Kidney (tissue), 14 donors: ENCODE results near the gene SLC25A34. TPM values are rescaled to one million over a fixed set of nuclear protein-coding genes. Genes with fewer than 3 reads are reported as not detected.

Source experiments
- DNase-seq, 5 donors: peaks; one replicate each; pipeline ENCODE4 v3.0.0-alpha.2; 2013 to 2020
- FAIRE-seq: peaks from 2 replicates; lab custom pipeline; 2012; peaks lifted over from hg19 to GRCh38; lab: Jason Lieb, UNC
- H3K27ac ChIP-seq, 2 donors: one replicate each; pipeline ENCODE4 v1.7.0; 2013; ENCODE audit warnings: low read depth in 2 of 2, low read length in 2 of 2, inconsistent platforms in 1 of 2
- H3K27me3 ChIP-seq: one replicate; pipeline ENCODE4 v1.7.1; 2013; ENCODE audit warnings: low read length, inconsistent platforms; ENCODE audit not compliant: control insufficient read depth, insufficient read depth
- H3K36me3 ChIP-seq, 3 donors: one replicate each; pipeline versions ENCODE4 v1.7.0 to v1.7.1; 2013; ENCODE audit warnings: low read length in 3 of 3, control low read depth in 1 of 3, inconsistent platforms in 1 of 3; ENCODE audit not compliant: insufficient read depth in 3 of 3, control insufficient read depth in 2 of 3
- H3K4me1 ChIP-seq, 3 donors: one replicate each; pipeline versions ENCODE4 v1.7.0 to v1.7.1; 2013; ENCODE audit warnings: low read length in 3 of 3, inconsistent platforms in 1 of 3, low read depth in 1 of 3; ENCODE audit not compliant: control insufficient read depth in 2 of 3, insufficient read depth in 2 of 3
- H3K4me3 ChIP-seq, 3 donors: one replicate each; pipeline versions ENCODE4 v1.7.0 to v1.8.1; 2013; ENCODE audit warnings: low read length in 3 of 3, control low read depth in 1 of 3, inconsistent platforms in 1 of 3
- H3K9ac ChIP-seq, 3 donors: one replicate each; pipeline versions ENCODE4 v1.7.0 to v1.7.1; 2013; ENCODE audit warnings: low read length in 3 of 3, control low read depth in 1 of 3, inconsistent platforms in 1 of 3
- H3K9me3 ChIP-seq, 3 donors: one replicate each; pipeline versions ENCODE4 v1.7.0 to v1.7.1; 2013; ENCODE audit warnings: low read length in 3 of 3, control low read depth in 1 of 3, inconsistent platforms in 1 of 3; ENCODE audit not compliant: control insufficient read depth in 2 of 3, insufficient read depth in 1 of 3
- intact Hi-C: fragments of 100-400 bp; cut with DNase I; formaldehyde crosslinking; loops from one replicate; pipeline ENCODE4 v1.11.1; 2022
- polyA plus RNA-seq: library from polyadenylated mRNA; stranded (reverse); fragments of 350-450 nt; fragmentation: Illumina TruSeq; extraction: RNeasy Lipid Tissue Mini Kit (QIAGEN cat#74804); gene quantifications from one replicate; pipeline ENCODE4 v1.2.3, GENCODE V29; 2014; ENCODE audit warnings: low read depth, low replicate concordance; ENCODE audit not compliant: insufficient read depth
- total RNA-seq: library from RNA; stranded (reverse); fragmentation: NEBNext Ultra II Directional; extraction: Animal tissue kit (Norgen Biotek cat#: 25700); gene quantifications from one replicate; pipeline ENCODE4 v1.2.1, GENCODE V29; 2021
- TF ChIP-seq, protein P1 (sequence below): IDR thresholded peaks from 3 replicates; pipeline ENCODE4 v1.5.1; 2012; ENCODE audit warnings: mild to moderate bottlenecking, moderate library complexity, borderline replicate concordance; ENCODE audit not compliant: insufficient read depth; ENCODE audit errors: extremely low read depth
- donor health status: control.
- donor health status: control.
- donor health status: control.
- donor health status: control.
- donor health status: control.
- donor health status: DM: yes; HTN: yes; CAD: no.
- donor health status: Normal renal cell carcinoma (clear cell type).

The SLC25A34 gene
- total and polyA plus RNA-seq, 2 donors from 2014 or later = 1.5 to 12.2 TPM

DNA sequence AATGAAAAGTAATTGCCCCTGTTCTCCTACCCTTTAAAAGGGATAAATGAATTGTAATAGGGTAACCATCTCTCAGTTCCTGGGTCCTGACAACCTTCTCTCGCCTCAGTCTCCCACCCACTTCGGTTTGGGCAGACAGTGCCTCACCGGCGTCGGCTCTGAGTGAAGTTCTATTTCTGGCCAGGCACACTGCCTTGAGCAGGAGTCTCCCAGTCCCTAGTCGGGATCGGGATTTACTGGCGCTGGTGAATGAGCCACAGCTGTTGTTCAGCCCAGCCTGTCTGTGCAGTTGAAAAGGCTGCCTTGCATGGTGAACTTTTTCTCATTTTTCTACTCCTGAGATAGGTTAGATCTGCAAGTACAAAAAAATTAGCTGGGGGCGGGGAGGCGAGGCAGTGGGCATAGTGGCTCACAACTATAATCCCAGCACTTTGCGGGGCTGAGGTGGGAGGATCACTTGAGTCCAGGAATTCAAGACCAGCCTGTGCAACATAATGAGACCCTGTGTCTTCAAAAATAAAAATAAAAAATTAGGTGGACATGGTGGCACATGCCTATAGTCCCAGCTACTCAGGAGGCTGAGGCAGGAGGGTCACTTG is 44.5 kb upstream of the SLC25A34 start:
- FAIRE-seq (no peak), DNase-seq (no peak)
- Histone ChIP-seq H3K27ac (no peak overlapping the region), H3K4me3 (no peak overlapping the region), H3K9ac (no peak overlapping the region), H3K36me3 (no peaks in the 10 kb centered on the region), H3K27me3 (no peaks in the 10 kb centered on the region), H3K9me3 (no peaks in the 10 kb centered on the region), H3K4me1 (peaks cover 0 to 6% (median 0%) of the 10 kb centered on the region in 3 donors)
- TF ChIP-seq, protein P1, sequence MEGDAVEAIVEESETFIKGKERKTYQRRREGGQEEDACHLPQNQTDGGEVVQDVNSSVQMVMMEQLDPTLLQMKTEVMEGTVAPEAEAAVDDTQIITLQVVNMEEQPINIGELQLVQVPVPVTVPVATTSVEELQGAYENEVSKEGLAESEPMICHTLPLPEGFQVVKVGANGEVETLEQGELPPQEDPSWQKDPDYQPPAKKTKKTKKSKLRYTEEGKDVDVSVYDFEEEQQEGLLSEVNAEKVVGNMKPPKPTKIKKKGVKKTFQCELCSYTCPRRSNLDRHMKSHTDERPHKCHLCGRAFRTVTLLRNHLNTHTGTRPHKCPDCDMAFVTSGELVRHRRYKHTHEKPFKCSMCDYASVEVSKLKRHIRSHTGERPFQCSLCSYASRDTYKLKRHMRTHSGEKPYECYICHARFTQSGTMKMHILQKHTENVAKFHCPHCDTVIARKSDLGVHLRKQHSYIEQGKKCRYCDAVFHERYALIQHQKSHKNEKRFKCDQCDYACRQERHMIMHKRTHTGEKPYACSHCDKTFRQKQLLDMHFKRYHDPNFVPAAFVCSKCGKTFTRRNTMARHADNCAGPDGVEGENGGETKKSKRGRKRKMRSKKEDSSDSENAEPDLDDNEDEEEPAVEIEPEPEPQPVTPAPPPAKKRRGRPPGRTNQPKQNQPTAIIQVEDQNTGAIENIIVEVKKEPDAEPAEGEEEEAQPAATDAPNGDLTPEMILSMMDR = no peak
- intact Hi-C loops = no loop called here

DNA sequence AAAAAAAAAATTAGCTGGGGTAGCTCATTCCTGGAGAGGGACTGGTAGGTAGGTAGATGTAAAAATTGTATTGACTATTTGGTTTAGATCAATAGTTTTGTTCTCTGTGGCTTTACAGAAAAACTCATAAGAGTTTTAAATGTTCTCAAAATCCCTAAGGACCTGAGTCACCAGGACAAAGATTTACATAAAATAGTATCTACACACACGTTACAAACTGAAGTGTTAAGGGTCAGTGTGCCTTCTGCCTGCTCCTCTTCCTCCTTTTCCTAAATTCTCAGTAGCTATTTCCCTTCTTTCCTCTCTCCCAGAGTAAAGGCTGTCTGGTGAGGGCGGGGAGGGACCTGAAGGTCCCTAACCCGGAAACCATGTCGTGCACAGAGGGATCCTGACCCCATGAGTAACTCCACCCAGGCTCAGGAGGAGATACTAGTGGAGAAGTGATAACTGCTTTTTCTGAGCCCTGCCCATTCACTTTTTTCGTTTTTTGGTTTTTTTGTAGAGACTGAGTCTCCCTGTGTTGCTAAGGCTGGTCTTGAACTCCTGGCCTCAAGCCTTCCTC is 43.9 kb upstream of the SLC25A34 start:
- Histone ChIP-seq H3K27ac (no peak overlapping the region), H3K4me3 (no peak overlapping the region), H3K9ac (no peak overlapping the region), H3K27me3 (no peaks in the 10 kb centered on the region), H3K4me1 (peaks cover 0 to 9% (median 0%) of the 10 kb centered on the region in 3 donors), H3K9me3 (no peaks in the 10 kb centered on the region), H3K36me3 (no peaks in the 10 kb centered on the region)
- DNase-seq (no peak), FAIRE-seq (no peak)
- TF ChIP-seq, protein P1 = no peak
- intact Hi-C loops = no loop called here

DNA sequence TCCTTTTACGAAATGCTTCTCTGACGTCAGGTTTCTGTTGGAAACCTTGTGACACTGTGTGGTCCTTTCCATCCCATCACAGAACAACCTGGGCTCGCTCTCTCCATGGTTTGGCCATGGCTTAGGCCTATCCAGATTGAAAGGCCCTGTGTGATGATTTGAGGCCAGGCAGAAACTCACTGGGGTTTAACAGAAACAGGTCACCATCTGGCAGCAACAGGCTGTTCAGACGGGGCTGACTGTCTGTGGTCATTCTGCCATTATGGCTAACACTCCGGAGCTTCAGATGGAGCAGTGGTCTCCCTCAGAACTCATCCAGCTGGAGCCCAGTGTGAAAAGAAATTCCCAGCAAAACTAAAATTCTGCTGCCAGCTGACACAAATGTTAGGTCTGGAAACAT is 42.7 kb upstream of the SLC25A34 start:
- Histone ChIP-seq H3K4me3 (no peak overlapping the region), H3K9me3 (no peaks in the 10 kb centered on the region), H3K36me3 (no peaks in the 10 kb centered on the region), H3K27me3 (no peaks in the 10 kb centered on the region), H3K27ac (no peak overlapping the region), H3K4me1 (peaks cover 0 to 10% (median 0%) of the 10 kb centered on the region in 3 donors), H3K9ac (no peak overlapping the region)
- DNase-seq (no peak), FAIRE-seq (no peak)
- TF ChIP-seq, protein P1 = no peak
- intact Hi-C loops = no loop called here
